ENCODE data around the gene KRTAP9-3. TPM values are rescaled to one million over a fixed set of nuclear protein-coding genes. Genes with fewer than 3 reads are reported as not detected.

The KRTAP9-3 gene
- total and polyA plus RNA-seq, 11 donors: not detected

- Histone ChIP-seq H3K36me3 (no peaks in the 10 kb centered on the region), H3K4me1 (no peaks in the 10 kb centered on the region), H3K27ac (no peak overlapping the region), H3K27me3 (peaks cover 0 to 46% (median 12%) of the 10 kb centered on the region in 9 donors), H3K9me3 (no peaks in the 10 kb centered on the region), H3K4me3 (no peak overlapping the region)
- intact Hi-C loops (cut with DNase I): no loop called here
- no peak for ATAC-seq
- no peak for TF ChIP-seq POLR2A (IDR thresholded peaks at IDR 0.05)
- no peak for TF ChIP-seq CTCF (IDR thresholded peaks at IDR 0.05)
- DNase-seq: no peak
Observed at GRCh38 chr17:41258406-41258805, 26.2 kb downstream of the KRTAP9-3 start.

GRCh38 chr17:41263212-41263611 lies 31.0 kb downstream of the KRTAP9-3 start:
- no peak overlapping the region for H3K4me3 ChIP-seq
- 82 to 86% (median 84%) methylated on average over 2 of the region's 2 CpGs for WGBS, 4 donors
- no peaks in the 10 kb centered on the region for H3K9me3 ChIP-seq
- H3K36me3 ChIP-seq: no peaks in the 10 kb centered on the region
- no peaks in the 10 kb centered on the region for H3K4me1 ChIP-seq
- no peak overlapping the region for H3K27ac ChIP-seq
- DNase-seq (no peak), ATAC-seq (no peak)
- peaks cover 0 to 26% (median 12%) of the 10 kb centered on the region in 9 donors for H3K27me3 ChIP-seq
- no peak for TF ChIP-seq CTCF (IDR thresholded peaks at IDR 0.05)
- no peak for TF ChIP-seq POLR2A (IDR thresholded peaks at IDR 0.05)
- intact Hi-C loops (cut with DNase I): loop anchor here in 1 of 10 donors (2.0 to 10.0 kb wide), 2 partner anchors 14 to 62 kb away; no protein-coding TSS in a partner anchor

GRCh38 chr17:41264599-41264998 lies 32.4 kb downstream of the KRTAP9-3 start:
- Histone ChIP-seq H3K9me3 (no peaks in the 10 kb centered on the region), H3K4me1 (no peaks in the 10 kb centered on the region), H3K27ac (no peak overlapping the region), H3K27me3 (peaks cover 0 to 15% (median 2%) of the 10 kb centered on the region in 9 donors), H3K36me3 (no peaks in the 10 kb centered on the region), H3K4me3 (no peak overlapping the region)
- ATAC-seq (no peak), DNase-seq (no peak)
- 72 to 77% (median 76%) methylated on average over 3 of the region's 3 CpGs for WGBS, 4 donors
- TF ChIP-seq CTCF (IDR thresholded peaks at IDR 0.05): no peak
- no peak for TF ChIP-seq POLR2A (IDR thresholded peaks at IDR 0.05)
- intact Hi-C loops (cut with DNase I): loop anchor here in 2 of 10 donors (2.0 to 10.0 kb wide), 2 partner anchors 16 to 60 kb away; no protein-coding TSS in a partner anchor

GRCh38 chr17:41265078-41265477 lies 32.8 kb downstream of the KRTAP9-3 start, which contains the start of gene KRTAP9-6:
Gene KRTAP9-6, plus strand, starts transcription at chr17:41265378. Its CDS starts 0 bp downstream, at chr17:41265378.
- H3K27ac ChIP-seq: no peak within 1 kb of the TSS
- no peaks in the 10 kb centered on the region for H3K36me3 ChIP-seq
- DNase-seq (no peak), ATAC-seq (no peak)
- no peaks in the 10 kb centered on the region for H3K9me3 ChIP-seq
- intact Hi-C loops (cut with DNase I): loop anchor here in 2 of 10 donors (2.0 to 10.0 kb wide), 2 partner anchors 16 to 60 kb away; no protein-coding TSS in a partner anchor
- WGBS, 4 donors: 39 to 61% (median 47%) methylated on average over 2 of the region's 2 CpGs
- peaks cover 0 to 15% (median 0%) of the 10 kb centered on the region in 9 donors for H3K27me3 ChIP-seq
- no peaks in the 10 kb centered on the region for H3K4me1 ChIP-seq
- no peak within 1 kb of the TSS for H3K4me3 ChIP-seq
- TF ChIP-seq POLR2A (IDR thresholded peaks at IDR 0.05) (no peak), CTCF (IDR thresholded peaks at IDR 0.05) (no peak)

All from heart left ventricle (tissue), 16 donors.